ENCODE measurements around the gene GRK6. TPM values are rescaled to one million over a fixed set of nuclear protein-coding genes. Genes with fewer than 3 reads are reported as not detected.

Gene GRK6
- total and polyA plus RNA-seq, 9 of the 15 experiments (the other 6 are each of a cell fraction or from before 2014, with no cell fraction given), result 0.63 to 122 (median 44.5) TPM

DNA sequence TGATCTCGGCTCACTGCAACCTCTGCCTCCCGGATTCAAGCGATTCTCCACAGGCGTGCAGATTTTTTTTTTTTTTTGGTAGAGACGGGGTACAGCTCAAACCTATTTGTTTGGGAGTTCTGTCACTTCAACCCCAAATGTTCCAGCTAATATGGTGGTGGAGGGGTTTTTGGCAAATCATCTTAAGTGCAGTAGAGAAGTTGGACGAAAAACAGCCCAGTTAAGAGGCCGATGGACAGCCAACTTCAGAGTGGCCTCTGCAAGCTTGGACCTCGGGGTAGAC lies 19.4 kb downstream of the GRK6 start:
- Histone ChIP-seq H4K20me1 (replicated peaks; ENCODE audit: control insufficient read depth, insufficient read depth, low read length) (peaks cover 25% of the 10 kb centered on the region), H3K27ac (ENCODE audit: extremely low read depth, low read depth, low read length) (peak overlapping the region; percentile 27), H3K4me2 (ENCODE audit: insufficient read depth, low read length) (peak overlapping the region; percentile 81), H3K9me1 (ENCODE audit: control insufficient read depth, insufficient read depth, low read length) (peaks cover 3% of the 10 kb centered on the region), H3K4me1 (replicated peaks in 1 of 2; ENCODE audit: control insufficient read depth in 2 of 2, insufficient read depth in 2 of 2, low read length in 2 of 2) (peaks cover 19 to 58% of the 10 kb centered on the region in 2 experiments), H3K4me3 (peak overlapping the region; percentile 62), H3K9ac (ENCODE audit: insufficient read depth in 1 of 2, low read depth in 2 of 2, low read length in 2 of 2) (peak overlapping the region; percentile 53 to 95), H3K79me2 (ENCODE audit: control insufficient read depth, insufficient read depth, low read length) (no peaks in the 10 kb centered on the region), H3K36me3 (ENCODE audit: control insufficient read depth, insufficient read depth, low read length) (peaks cover 24% of the 10 kb centered on the region; the same call in 1 of the 3 replicates), H3K27me3 (ENCODE audit: control insufficient read depth in 2 of 2, insufficient read depth in 2 of 2, low read length in 2 of 2) (no peaks in the 10 kb centered on the region), H3K9me3 (replicated peaks; ENCODE audit: control insufficient read depth, insufficient read depth, low read depth, low read length) (no peaks in the 10 kb centered on the region), H2AFZ (ENCODE audit: low read depth, low read length) (peak overlapping the region; percentile 67; the same call in 1 of the 2 replicates)
- no peak for DNase-seq (ENCODE audit: extremely low read depth in 1 of 4, low spot score in 3 of 4)
- intact Hi-C loops (cut with micrococcal nuclease) (loop anchor here (1.0 to 2.0 kb wide), 2 partner anchors 128 to 331 kb away; no protein-coding TSS in a partner anchor), in situ Hi-C loops (cut with MboI) (loop anchor here (5.0 kb wide), 1 partner anchor 54 kb away; no protein-coding TSS in a partner anchor)
- no peak for ATAC-seq
- ChIA-PET CTCF (ENCODE audit: low intra/inter-chr PET ratio) (interaction anchor here (0.6 to 0.9 kb wide), 2 partner anchors 56 to 75 kb away, joined by 3 read pairs; no protein-coding TSS in a partner anchor), POLR2A (interaction anchor here (1.0 to 11.8 kb wide), 8 partner anchors 7 to 141 kb away, joined by 3 to 210 read pairs (median 8); partner anchors contain the start of gene GRK6)
- WGBS (ENCODE audit: insufficient coverage, low coverage, missing lambda C conversion rate), result 0% methylated on average over 3 of the region's 8 CpGs
- BruUV-seq (replicated peaks), result no TSS peak
- TF ChIP-seq GABPB1 (CRISPR knock-in tag; IDR thresholded peaks at IDR 0.05), result 0 out of 2 replicates have a peak, but pooled peaks have one; percentile 10
- no peak for TF ChIP-seq ZBTB8A (IDR thresholded peaks at IDR 0.05; ENCODE audit: partially characterized antibody)
- TF ChIP-seq MECOM (CRISPR knock-in tag; IDR thresholded peaks at IDR 0.05), result no peak
- TF ChIP-seq ZSCAN32 (CRISPR knock-in tag; IDR thresholded peaks at IDR 0.05), result no peak
- TF ChIP-seq HDAC6 (IDR thresholded peaks at IDR 0.05; ENCODE audit: low read depth, low read length), result no peak
- TF ChIP-seq, protein P1, sequence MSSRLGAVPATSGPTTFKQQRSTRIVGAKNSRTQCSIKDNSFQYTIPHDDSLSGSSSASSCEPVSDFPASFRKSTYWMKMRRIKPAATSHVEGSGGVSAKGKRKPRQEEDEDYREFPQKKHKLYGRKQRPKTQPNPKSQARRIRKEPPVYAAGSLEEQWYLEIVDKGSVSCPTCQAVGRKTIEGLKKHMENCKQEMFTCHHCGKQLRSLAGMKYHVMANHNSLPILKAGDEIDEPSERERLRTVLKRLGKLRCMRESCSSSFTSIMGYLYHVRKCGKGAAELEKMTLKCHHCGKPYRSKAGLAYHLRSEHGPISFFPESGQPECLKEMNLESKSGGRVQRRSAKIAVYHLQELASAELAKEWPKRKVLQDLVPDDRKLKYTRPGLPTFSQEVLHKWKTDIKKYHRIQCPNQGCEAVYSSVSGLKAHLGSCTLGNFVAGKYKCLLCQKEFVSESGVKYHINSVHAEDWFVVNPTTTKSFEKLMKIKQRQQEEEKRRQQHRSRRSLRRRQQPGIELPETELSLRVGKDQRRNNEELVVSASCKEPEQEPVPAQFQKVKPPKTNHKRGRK (tag; IDR thresholded peaks at IDR 0.05), result peak; percentile 12
- no peak for TF ChIP-seq STAT5A (IDR thresholded peaks at IDR 0.05; ENCODE audit: borderline replicate concordance, low read length)
- peak; percentile 49 for TF ChIP-seq EWSR1 (IDR thresholded peaks at IDR 0.05; ENCODE audit: borderline replicate concordance, low read depth, partially characterized antibody)
- no peak for TF ChIP-seq NR2C2 (CRISPR knock-in tag; IDR thresholded peaks at IDR 0.05)
- TF ChIP-seq NR2C2 (tag; IDR thresholded peaks at IDR 0.05), result no peak
- peak; percentile 27; the same call in 1 of the 2 replicates for TF ChIP-seq POLR2H (tag; IDR thresholded peaks at IDR 0.05; ENCODE audit: low read depth)
- TF ChIP-seq POLR2AphosphoS5 (IDR thresholded peaks at IDR 0.05; ENCODE audit: control insufficient read depth, insufficient read depth, low read depth, low read length), result peak; percentile 38; the same call in 1 of the 2 replicates
- FAIRE-seq, result no peak

Data from K562 (cell line).